ENCODE data around the gene RAB4A. TPM values are rescaled to one million over a fixed set of nuclear protein-coding genes. Genes with fewer than 3 reads are reported as not detected.

Gene RAB4A
- total and polyA plus RNA-seq, 9 of the 15 experiments (the other 6 are each of a cell fraction or from before 2014, with no cell fraction given), result 8.3 to 61.0 (median 26.7) TPM

DNA sequence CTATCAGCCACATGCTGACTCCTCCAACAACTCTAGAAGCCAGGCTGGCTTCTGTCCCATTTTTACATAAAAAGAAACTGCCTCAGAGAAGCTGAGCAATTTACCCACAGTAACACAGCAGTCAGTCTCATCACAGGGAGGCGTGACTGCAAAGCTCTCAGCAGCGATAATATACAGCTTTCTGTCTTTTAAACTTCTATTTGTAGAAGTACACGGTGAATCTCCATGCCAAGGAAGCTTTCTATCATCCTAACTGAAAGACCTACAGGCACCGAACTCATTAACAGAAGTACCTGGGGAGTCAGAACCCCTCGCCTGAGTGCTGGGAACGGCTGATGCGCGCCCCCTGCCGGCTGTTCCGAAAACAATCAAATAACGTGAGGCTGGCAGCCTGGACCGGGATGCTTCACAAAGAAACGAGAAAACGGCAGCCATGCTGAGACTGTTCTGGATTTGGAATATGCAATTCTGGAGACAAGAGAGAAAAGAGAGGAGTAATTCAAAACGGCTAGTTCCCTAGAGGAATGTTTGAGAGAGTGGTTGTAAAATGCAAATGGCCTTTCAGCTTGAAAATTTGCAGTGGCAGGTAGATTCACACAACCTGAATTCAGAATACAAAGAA, 43.5 kb upstream of the RAB4A start (continued):
- TF ChIP-seq ATF1 (CRISPR knock-in tag; IDR thresholded peaks at IDR 0.05) (no peak), ATF1 (tag; IDR thresholded peaks at IDR 0.05) (0 out of 2 replicates have a peak, but pooled peaks have one; percentile 8), ESRRA (IDR thresholded peaks at IDR 0.05; ENCODE audit: borderline replicate concordance, low read depth) (0 out of 2 replicates have a peak, but pooled peaks have one; percentile 23), MECOM (CRISPR knock-in tag; IDR thresholded peaks at IDR 0.05) (no peak), TFAP4 (CRISPR knock-in tag; IDR thresholded peaks at IDR 0.05; ENCODE audit: borderline replicate concordance) (peak; percentile 40; the same call in 1 of the 2 replicates), GATAD2A (IDR thresholded peaks at IDR 0.05) (no peak), ZBTB33 (CRISPR knock-in tag; IDR thresholded peaks at IDR 0.05) (no peak), U2AF1 (optimal IDR thresholded peaks at IDR 0.05; ENCODE audit: low read depth, low read length) (no peak), DPF2 (IDR thresholded peaks at IDR 0.05) (no peak), PREB (CRISPR knock-in tag; IDR thresholded peaks at IDR 0.05) (peak; percentile 69; the same call in 1 of the 2 replicates), GABPA (tag; conservative IDR thresholded peaks at IDR 0.05; ENCODE audit: low read depth) (no peak), CAMTA2 (CRISPR knock-in tag; conservative IDR thresholded peaks at IDR 0.05) (no peak), ZNF217 (CRISPR knock-in tag; IDR thresholded peaks at IDR 0.05) (no peak), ZNF512 (tag; IDR thresholded peaks at IDR 0.05) (0 out of 2 replicates have a peak, but pooled peaks have one; percentile 10), ZNF586 (CRISPR knock-in tag; conservative IDR thresholded peaks at IDR 0.05) (no peak), TAF9B (IDR thresholded peaks at IDR 0.05; ENCODE audit: partially characterized antibody) (no peak)
- TF ChIP-seq, protein P1, sequence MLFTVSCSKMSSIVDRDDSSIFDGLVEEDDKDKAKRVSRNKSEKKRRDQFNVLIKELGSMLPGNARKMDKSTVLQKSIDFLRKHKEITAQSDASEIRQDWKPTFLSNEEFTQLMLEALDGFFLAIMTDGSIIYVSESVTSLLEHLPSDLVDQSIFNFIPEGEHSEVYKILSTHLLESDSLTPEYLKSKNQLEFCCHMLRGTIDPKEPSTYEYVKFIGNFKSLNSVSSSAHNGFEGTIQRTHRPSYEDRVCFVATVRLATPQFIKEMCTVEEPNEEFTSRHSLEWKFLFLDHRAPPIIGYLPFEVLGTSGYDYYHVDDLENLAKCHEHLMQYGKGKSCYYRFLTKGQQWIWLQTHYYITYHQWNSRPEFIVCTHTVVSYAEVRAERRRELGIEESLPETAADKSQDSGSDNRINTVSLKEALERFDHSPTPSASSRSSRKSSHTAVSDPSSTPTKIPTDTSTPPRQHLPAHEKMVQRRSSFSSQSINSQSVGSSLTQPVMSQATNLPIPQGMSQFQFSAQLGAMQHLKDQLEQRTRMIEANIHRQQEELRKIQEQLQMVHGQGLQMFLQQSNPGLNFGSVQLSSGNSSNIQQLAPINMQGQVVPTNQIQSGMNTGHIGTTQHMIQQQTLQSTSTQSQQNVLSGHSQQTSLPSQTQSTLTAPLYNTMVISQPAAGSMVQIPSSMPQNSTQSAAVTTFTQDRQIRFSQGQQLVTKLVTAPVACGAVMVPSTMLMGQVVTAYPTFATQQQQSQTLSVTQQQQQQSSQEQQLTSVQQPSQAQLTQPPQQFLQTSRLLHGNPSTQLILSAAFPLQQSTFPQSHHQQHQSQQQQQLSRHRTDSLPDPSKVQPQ (CRISPR knock-in tag; IDR thresholded peaks at IDR 0.05; ENCODE audit: borderline replicate concordance), result no peak
- TF ChIP-seq, protein P2, sequence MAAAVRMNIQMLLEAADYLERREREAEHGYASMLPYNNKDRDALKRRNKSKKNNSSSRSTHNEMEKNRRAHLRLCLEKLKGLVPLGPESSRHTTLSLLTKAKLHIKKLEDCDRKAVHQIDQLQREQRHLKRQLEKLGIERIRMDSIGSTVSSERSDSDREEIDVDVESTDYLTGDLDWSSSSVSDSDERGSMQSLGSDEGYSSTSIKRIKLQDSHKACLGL (CRISPR knock-in tag; IDR thresholded peaks at IDR 0.05; ENCODE audit: borderline replicate concordance, poor library complexity, severe bottlenecking), result no peak
